SH-SY5Y (cell line): ENCODE measurements around the gene STK40.

Experiments used
- GATA2 ChIP-seq: IDR thresholded peaks from 2 replicates; pipeline ENCODE4 v1.6.1; 2011; ENCODE audit warnings: mild to moderate bottlenecking, low read depth, low read length
- GATA3 ChIP-seq: IDR thresholded peaks from 2 replicates; pipeline ENCODE4 v1.6.1; 2011; ENCODE audit warnings: low read depth, mild to moderate bottlenecking, low read length, moderate library complexity

GRCh38 chr1:36419140-36419539 is 33.4 kb upstream of the STK40 start:
- no peak for TF ChIP-seq GATA3
- TF ChIP-seq GATA2 = no peak
